ENCODE results near the gene ELOB. TPM values are rescaled to one million over a fixed set of nuclear protein-coding genes. Genes with fewer than 3 reads are reported as not detected.

The ELOB gene
- total RNA-seq, 1 donor from 2014 or later, result 311 TPM

GRCh38 chr16:2817340-2818271, 40.5 kb upstream of the ELOB start:
- DNase-seq (ENCODE audit: low read depth), result no peak
- TF ChIP-seq CTCF (conservative IDR thresholded peaks at IDR 0.05; ENCODE audit: low read depth, low read length), result no peak
- no peak overlapping the region for H3K4me3 ChIP-seq (ENCODE audit: low read depth, low read length)

- TF ChIP-seq CTCF (conservative IDR thresholded peaks at IDR 0.05; ENCODE audit: low read depth, low read length), result no peak
- no peak within 1 kb of the TSS for H3K4me3 ChIP-seq (ENCODE audit: low read depth, low read length)
- DNase-seq (ENCODE audit: low read depth), result no peak
Measured at GRCh38 chr16:2816751-2817339, 39.8 kb upstream of the ELOB start, which contains the start of gene PRSS21. TSS of gene PRSS21 (plus strand) at chr16:2817237. CDS start at chr16:2817269, 32 bp downstream.

- no peak for DNase-seq (ENCODE audit: low read depth)
- H3K4me3 ChIP-seq (ENCODE audit: low read depth, low read length), result no peak overlapping the region
- no peak for TF ChIP-seq CTCF (conservative IDR thresholded peaks at IDR 0.05; ENCODE audit: low read depth, low read length)
Measured at GRCh38 chr16:2815299-2815771, 38.3 kb upstream of the ELOB start.

GRCh38 chr16:2814551-2815298, 37.6 kb upstream of the ELOB start:
- DNase-seq (ENCODE audit: low read depth), result no peak
- no peak overlapping the region for H3K4me3 ChIP-seq (ENCODE audit: low read depth, low read length)
- TF ChIP-seq CTCF (conservative IDR thresholded peaks at IDR 0.05; ENCODE audit: low read depth, low read length), result no peak

DNA sequence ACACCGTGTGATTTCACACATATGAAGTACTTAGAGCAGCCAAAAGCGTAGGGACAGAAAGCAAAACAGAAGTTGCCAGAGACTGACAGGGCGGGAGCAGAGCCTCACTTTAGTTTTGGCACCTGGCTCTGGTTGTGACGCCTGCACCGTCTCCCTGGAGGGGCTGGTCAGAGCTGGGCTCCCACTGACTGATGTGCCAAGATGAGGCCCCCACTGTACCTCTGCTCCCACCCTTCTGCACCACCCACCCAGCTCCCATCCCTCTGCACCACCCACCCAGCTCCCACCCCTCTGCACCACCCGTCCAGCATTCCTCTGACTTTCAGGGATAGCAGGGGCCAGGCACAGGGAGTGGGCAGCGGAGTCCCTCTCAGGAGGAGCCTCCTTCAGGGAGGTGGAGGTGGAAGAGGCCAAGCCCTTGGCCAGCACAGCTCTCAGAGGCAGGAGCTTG, 36.7 kb upstream of the ELOB start:
- TF ChIP-seq CTCF (conservative IDR thresholded peaks at IDR 0.05; ENCODE audit: low read depth, low read length), result no peak
- DNase-seq (ENCODE audit: low read depth), result no peak
- no peak overlapping the region for H3K4me3 ChIP-seq (ENCODE audit: low read depth, low read length)

GRCh38 chr16:2811703-2812471, 34.8 kb upstream of the ELOB start:
- H3K4me3 ChIP-seq (ENCODE audit: low read depth, low read length), result no peak overlapping the region
- no peak for DNase-seq (ENCODE audit: low read depth)
- no peak for TF ChIP-seq CTCF (conservative IDR thresholded peaks at IDR 0.05; ENCODE audit: low read depth, low read length)

Measured in epithelial cell of proximal tubule (primary cell).